GF-D8 (cell line): ENCODE data around the gene GNG3.
A peak's percentile ranks its signal among the peaks of the same experiment; 100 is the strongest.
"Not testable (repeated sequence)": the region's sequence is repeated elsewhere in the genome, so short reads cannot be mapped to it uniquely, and the experiment has no call there.

Experiments
- DNase-seq: peaks from one replicate; lab custom pipeline; 2025; lab: John Stamatoyannopoulos, UW

GNG3 gene

GRCh38 chr11:62716816-62717215, 9.3 kb downstream of the GNG3 start:
- DNase-seq, result no peak

GRCh38 chr11:62719302-62719978, 12.0 kb downstream of the GNG3 start:
- no peak for DNase-seq

- DNase-seq, result no peak
Measured at GRCh38 chr11:62721994-62722393, 14.5 kb downstream of the GNG3 start.

- no peak for DNase-seq
Measured at GRCh38 chr11:62724171-62724570, 16.7 kb downstream of the GNG3 start.

- DNase-seq, result no peak
Measured at GRCh38 chr11:62725646-62726045, 18.2 kb downstream of the GNG3 start.

GRCh38 chr11:62726156-62726914, 18.9 kb downstream of the GNG3 start:
- DNase-seq, result no peak

- no peak for DNase-seq
Measured at GRCh38 chr11:62726915-62727164, 19.4 kb downstream of the GNG3 start.

- DNase-seq, result peak; percentile 98
Measured at GRCh38 chr11:62727165-62727871, 19.8 kb downstream of the GNG3 start, which contains the start of gene HNRNPUL2. Gene HNRNPUL2, minus strand, starts transcription at chr11:62727457. Its CDS starts 301 bp downstream, at chr11:62727156.

- peak; percentile 94 for DNase-seq
Measured at GRCh38 chr11:62727872-62728170, 20.3 kb downstream of the GNG3 start.

GRCh38 chr11:62728171-62728988, 20.9 kb downstream of the GNG3 start, which contains the start of gene TTC9C:
Gene TTC9C, plus strand, starts transcription at chr11:62728486. Its CDS starts 363 bp downstream, at chr11:62728849.
- DNase-seq, result peak; percentile 78

GRCh38 chr11:62730076-62730475, 22.6 kb downstream of the GNG3 start:
- not testable (repeated sequence) for DNase-seq

- no peak for DNase-seq
Measured at GRCh38 chr11:62732830-62733229, 25.4 kb downstream of the GNG3 start.

GRCh38 chr11:62737196-62737595, 29.7 kb downstream of the GNG3 start:
- DNase-seq, result no peak

GRCh38 chr11:62747475-62748160, 40.1 kb downstream of the GNG3 start:
- no peak for DNase-seq

- DNase-seq, result not testable (repeated sequence)
Measured at GRCh38 chr11:62749931-62750330, 42.5 kb downstream of the GNG3 start.

GRCh38 chr11:62752177-62752785, 44.8 kb downstream of the GNG3 start:
- no peak for DNase-seq

- DNase-seq, result no peak
Measured at GRCh38 chr11:62752994-62753735, 45.7 kb downstream of the GNG3 start.

- DNase-seq, result peak; percentile 99
Measured at GRCh38 chr11:62753736-62754603, 46.5 kb downstream of the GNG3 start, which contains the start of gene ZBTB3. Gene ZBTB3, minus strand, starts transcription at chr11:62754160. Its CDS starts 496 bp downstream, at chr11:62753664.

GRCh38 chr11:62755086-62755615, 47.7 kb downstream of the GNG3 start:
- DNase-seq, result no peak
